MCF 10A (cell line): Measurements from ENCODE around the gene SEMA3C. TPM values are rescaled to one million over a fixed set of nuclear protein-coding genes. Genes with fewer than 3 reads are reported as not detected.

Experiments
- BruUV-seq: library from RNA; stranded (reverse); fragments of 400-500 nt; replicated peaks from 2 replicates; lab custom pipeline; 2021; lab: Mats Ljungman, UMichigan
- CTCF ChIA-PET: fragments of 300-600 bp; sonication (Branson Sonifier 250); formaldehyde crosslinking; extraction: SDS; loops from one replicate; lab custom pipeline; 2021; ENCODE audit warnings: antibody characterized with exemption, inconsistent platforms; lab: Yijun Ruan, JAX
- POLR2A ChIA-PET: fragments of 300-600, 350-650 bp; sonication (Branson Sonifier 250); formaldehyde crosslinking; extraction: SDS; loops from one replicate; lab custom pipeline; 2020; ENCODE audit warnings: antibody characterized with exemption, inconsistent platforms; lab: Yijun Ruan, JAX
- DNase-seq: peaks from one replicate; pipeline ENCODE4 v3.0.0-alpha.2; 2018; ENCODE audit not compliant: unreplicated experiment
- H3K27ac Mint-ChIP-seq: one replicate; pipeline ENCODE4 v1.8.0; 2022; ENCODE audit warnings: mild to moderate bottlenecking, low read depth, mixed read lengths; ENCODE audit not compliant: unreplicated experiment
- H3K27me3 Mint-ChIP-seq: one replicate; pipeline ENCODE4 v1.8.0; 2022; ENCODE audit warnings: mixed read lengths; ENCODE audit not compliant: insufficient read depth, unreplicated experiment
- H3K36me3 Mint-ChIP-seq: one replicate; pipeline ENCODE4 v1.8.0; 2022; ENCODE audit warnings: mild to moderate bottlenecking, moderate library complexity, mixed read lengths; ENCODE audit not compliant: insufficient read depth, unreplicated experiment
- H3K4me1 Mint-ChIP-seq: one replicate; pipeline ENCODE4 v1.8.0; 2022; ENCODE audit warnings: mixed read lengths; ENCODE audit not compliant: insufficient read depth, unreplicated experiment
- H3K4me3 Mint-ChIP-seq: one replicate; pipeline ENCODE4 v1.8.0; 2022; ENCODE audit warnings: mild to moderate bottlenecking, moderate library complexity, mixed read lengths; ENCODE audit not compliant: unreplicated experiment
- H3K9me3 Mint-ChIP-seq: one replicate; pipeline ENCODE4 v1.8.0; 2022; ENCODE audit warnings: mixed read lengths; ENCODE audit not compliant: unreplicated experiment
- intact Hi-C: fragments of 100-400 bp; cut with micrococcal nuclease; formaldehyde crosslinking; loops from 2 replicates; pipeline ENCODE4 v1.14.1; 2022
- total RNA-seq: library from RNA; stranded (reverse); gene quantifications from 2 replicates; pipeline ENCODE4 v1.2.3, GENCODE V29; 2022
- TF ChIP-seq, protein P1 (sequence below): fragments of 200-600 bp; IDR thresholded peaks from one replicate; pipeline ENCODE4 v1.8.0; 2022; ENCODE audit warnings: antibody characterized with exemption, mild to moderate bottlenecking; ENCODE audit not compliant: unreplicated experiment

SEMA3C gene
- total RNA-seq, 1 experiment from 2014 or later, result 140 TPM

DNA sequence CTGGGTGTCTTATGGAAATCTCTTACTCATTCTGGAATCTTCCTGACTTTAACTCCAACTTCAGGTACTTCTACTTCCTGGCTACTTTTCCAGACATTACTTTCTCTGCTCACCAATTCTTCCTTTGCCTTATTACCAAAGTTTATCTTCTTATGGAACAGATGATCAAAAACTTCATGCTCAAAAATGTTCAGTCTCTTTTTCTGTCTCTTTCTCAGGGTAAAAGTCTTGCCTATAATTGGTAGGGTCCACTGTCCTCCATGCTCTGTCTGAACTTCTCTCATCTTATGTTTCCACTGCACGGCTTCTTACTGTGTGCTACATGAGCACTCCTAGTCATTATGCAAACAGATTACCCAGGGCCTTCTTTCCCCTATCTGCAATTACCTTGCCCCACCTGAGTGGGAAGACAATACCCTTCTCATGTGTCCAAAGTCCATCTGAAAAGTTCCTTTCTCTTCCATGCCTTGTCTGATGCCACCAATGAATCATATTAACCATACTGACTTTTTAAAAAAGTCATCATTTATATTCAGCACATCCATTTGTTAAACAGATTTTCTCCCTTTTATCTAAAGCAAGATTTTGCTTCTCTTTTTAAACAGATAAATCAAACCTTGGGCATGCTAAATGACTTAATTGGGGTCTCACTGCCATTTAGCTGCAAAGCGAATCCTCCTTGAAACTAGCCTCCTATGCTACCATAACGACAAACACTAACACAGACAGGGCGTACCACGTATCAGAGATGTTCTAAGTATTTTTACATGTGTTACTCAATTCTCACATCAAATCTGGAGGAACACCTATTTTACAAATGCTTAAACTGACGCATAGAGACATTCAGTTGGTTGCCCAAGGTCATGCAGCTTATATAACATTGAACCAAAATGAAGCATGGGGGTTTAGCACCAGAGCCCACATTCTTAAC is 48.8 kb downstream of the SEMA3C start:
- Mint-ChIP-seq H3K9me3 (no peaks in the 10 kb centered on the region), H3K36me3 (peaks cover 37% of the 10 kb centered on the region), H3K4me3 (no peak overlapping the region), H3K27ac (peak overlapping the region; percentile 82), H3K27me3 (no peaks in the 10 kb centered on the region), H3K4me1 (peaks cover 30% of the 10 kb centered on the region)
- ChIA-PET CTCF (no interaction called here), POLR2A (interaction anchor here (0.6 kb wide), 1 partner anchor 12 kb away, joined by 4 read pairs; no protein-coding TSS in a partner anchor)
- BruUV-seq, result TSS peak; percentile 4
- no peak for DNase-seq
- intact Hi-C loops, result no loop called here
- TF ChIP-seq, protein P1, sequence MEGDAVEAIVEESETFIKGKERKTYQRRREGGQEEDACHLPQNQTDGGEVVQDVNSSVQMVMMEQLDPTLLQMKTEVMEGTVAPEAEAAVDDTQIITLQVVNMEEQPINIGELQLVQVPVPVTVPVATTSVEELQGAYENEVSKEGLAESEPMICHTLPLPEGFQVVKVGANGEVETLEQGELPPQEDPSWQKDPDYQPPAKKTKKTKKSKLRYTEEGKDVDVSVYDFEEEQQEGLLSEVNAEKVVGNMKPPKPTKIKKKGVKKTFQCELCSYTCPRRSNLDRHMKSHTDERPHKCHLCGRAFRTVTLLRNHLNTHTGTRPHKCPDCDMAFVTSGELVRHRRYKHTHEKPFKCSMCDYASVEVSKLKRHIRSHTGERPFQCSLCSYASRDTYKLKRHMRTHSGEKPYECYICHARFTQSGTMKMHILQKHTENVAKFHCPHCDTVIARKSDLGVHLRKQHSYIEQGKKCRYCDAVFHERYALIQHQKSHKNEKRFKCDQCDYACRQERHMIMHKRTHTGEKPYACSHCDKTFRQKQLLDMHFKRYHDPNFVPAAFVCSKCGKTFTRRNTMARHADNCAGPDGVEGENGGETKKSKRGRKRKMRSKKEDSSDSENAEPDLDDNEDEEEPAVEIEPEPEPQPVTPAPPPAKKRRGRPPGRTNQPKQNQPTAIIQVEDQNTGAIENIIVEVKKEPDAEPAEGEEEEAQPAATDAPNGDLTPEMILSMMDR, result no peak

DNA sequence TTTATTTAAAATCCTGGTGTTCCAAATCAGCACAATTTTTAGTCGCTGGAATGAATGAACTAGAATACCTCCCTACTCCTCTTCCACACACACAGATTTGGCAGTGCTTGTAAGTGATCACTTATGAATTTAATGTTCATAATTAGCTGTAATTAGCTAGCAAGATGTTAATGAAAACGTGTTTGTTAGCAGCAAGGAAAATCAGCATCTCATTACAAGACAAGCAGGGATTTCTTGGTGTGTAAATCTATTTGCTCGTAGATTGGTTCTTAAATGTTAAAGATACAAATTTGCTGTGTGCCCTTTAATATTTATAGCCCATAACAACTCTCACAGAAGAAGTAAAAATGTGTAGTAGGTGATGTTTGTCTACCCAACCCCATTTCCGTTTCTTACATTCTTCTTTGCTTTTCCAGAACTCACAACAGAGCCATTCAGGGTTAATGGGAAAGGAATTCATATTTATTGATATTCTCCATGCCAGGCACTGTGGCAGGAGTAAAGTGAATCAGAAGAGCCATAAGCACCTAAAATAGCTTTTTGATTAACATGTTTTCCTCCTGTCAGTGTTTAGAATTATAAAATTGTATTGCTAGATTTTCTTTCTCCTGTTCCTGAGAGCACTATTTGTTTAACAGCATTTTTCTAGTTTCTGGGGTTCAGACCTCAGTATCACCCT is 49.6 kb downstream of the SEMA3C start:
- DNase-seq, result no peak
- intact Hi-C loops, result no loop called here
- no peaks in the 10 kb centered on the region for H3K27me3 Mint-ChIP-seq
- TF ChIP-seq, protein P1, result no peak
- H3K4me1 Mint-ChIP-seq, result peaks cover 36% of the 10 kb centered on the region
- peak overlapping the region; percentile 82 for H3K27ac Mint-ChIP-seq
- POLR2A ChIA-PET, result interaction anchor here (0.6 kb wide), 1 partner anchor 337 kb away, joined by 3 read pairs; no protein-coding TSS in a partner anchor
- H3K4me3 Mint-ChIP-seq, result no peak overlapping the region
- peaks cover 30% of the 10 kb centered on the region for H3K36me3 Mint-ChIP-seq
- no TSS peak for BruUV-seq
- no peaks in the 10 kb centered on the region for H3K9me3 Mint-ChIP-seq
- CTCF ChIA-PET, result no interaction called here

- Mint-ChIP-seq H3K36me3 (peaks cover 26% of the 10 kb centered on the region), H3K4me1 (peaks cover 36% of the 10 kb centered on the region), H3K9me3 (no peaks in the 10 kb centered on the region), H3K27me3 (no peaks in the 10 kb centered on the region), H3K4me3 (no peak overlapping the region), H3K27ac (no peak overlapping the region)
- POLR2A ChIA-PET, result interaction anchor here (0.6 kb wide), 1 partner anchor 490 kb away, joined by 3 read pairs; no protein-coding TSS in a partner anchor
- CTCF ChIA-PET, result no interaction called here
- intact Hi-C loops, result no loop called here
- DNase-seq, result no peak
- BruUV-seq, result no TSS peak
- TF ChIP-seq, protein P1, result no peak
Measured at GRCh38 chr7:80868566-80868965, 50.3 kb downstream of the SEMA3C start.

- POLR2A ChIA-PET, result interaction anchor here (0.6 to 2.0 kb wide), 6 partner anchors 15 to 221 kb away, joined by 3 to 22 read pairs (median 5); no protein-coding TSS in a partner anchor
- Mint-ChIP-seq H3K9me3 (no peaks in the 10 kb centered on the region), H3K27me3 (no peaks in the 10 kb centered on the region), H3K4me1 (peaks cover 43% of the 10 kb centered on the region), H3K36me3 (peaks cover 26% of the 10 kb centered on the region), H3K27ac (peak overlapping the region; percentile 94), H3K4me3 (no peak overlapping the region)
- no TSS peak for BruUV-seq
- DNase-seq, result no peak
- CTCF ChIA-PET, result interaction anchor here (0.6 to 0.8 kb wide), 3 partner anchors 18 to 196 kb away, joined by 3 read pairs; no protein-coding TSS in a partner anchor
- intact Hi-C loops, result no loop called here
- TF ChIP-seq, protein P1, result no peak
Measured at GRCh38 chr7:80860554-80860953, 58.3 kb downstream of the SEMA3C start.
